CD4-positive, alpha-beta T cell (primary cell): ENCODE measurements around the gene RPTOR. TPM values are rescaled to one million over a fixed set of nuclear protein-coding genes. Genes with fewer than 3 reads are reported as not detected.

Experiments used
- ATAC-seq: fragments of 200-7000 bp; cut with Tn5 transposase; one replicate; pipeline ENCODE4 v1.10.0; 2022; ENCODE audit warnings: mild to moderate bottlenecking; ENCODE audit not compliant: poor library complexity
- CTCF ChIA-PET: fragments of 350-600 bp; sonication (Branson Sonifier 250); formaldehyde crosslinking; loops from one replicate; lab custom pipeline; 2021; ENCODE audit warnings: antibody characterized with exemption, inconsistent platforms; lab: Charles Lee
- POLR2A ChIA-PET: fragments of 350-600 bp; sonication (Branson Sonifier 250); formaldehyde crosslinking; loops from one replicate; lab custom pipeline; 2021; ENCODE audit warnings: antibody characterized with exemption, inconsistent platforms; lab: Charles Lee
- DNase-seq, 14 experiments: peaks; one replicate each; pipeline ENCODE4 v3.0.0-alpha.2; 2013 to 2020; ENCODE audit warnings: mixed read lengths in 2 of 14
- H3K27ac ChIP-seq, 2 donors: one replicate each; pipeline versions ENCODE4 v1.5.1 to v1.7.0; 2013; ENCODE audit warnings: low read length in 2 of 2, low read depth in 1 of 2, mild to moderate bottlenecking in 1 of 2
- H3K27me3 ChIP-seq, 2 experiments: 1 replicate in 1 of 2; 2 replicates in 1 of 2; pipeline versions ENCODE4 v1.6.1 to v1.7.0; 2013; ENCODE audit warnings: low read length in 2 of 2, control low read depth in 1 of 2, mild to moderate bottlenecking in 1 of 2, moderate library complexity in 1 of 2; ENCODE audit not compliant: insufficient read depth in 2 of 2, control insufficient read depth in 1 of 2
- H3K36me3 ChIP-seq: one replicate; pipeline ENCODE4 v1.6.1; 2013; ENCODE audit warnings: low read length, control low read depth; ENCODE audit not compliant: insufficient read depth
- H3K4me1 ChIP-seq: one replicate; pipeline ENCODE4 v1.6.1; 2013; ENCODE audit warnings: low read length, control low read depth; ENCODE audit not compliant: insufficient read depth
- H3K4me3 ChIP-seq: one replicate; pipeline ENCODE4 v1.5.1; 2013; ENCODE audit warnings: mild to moderate bottlenecking, low read length, moderate library complexity
- H3K9me3 ChIP-seq, 2 experiments: 1 replicate in 1 of 2; 2 replicates in 1 of 2; pipeline versions ENCODE4 v1.6.1 to v1.7.0; 2013; ENCODE audit warnings: low read length in 2 of 2, mild to moderate bottlenecking in 2 of 2, control low read depth in 1 of 2, moderate library complexity in 1 of 2; ENCODE audit not compliant: control insufficient read depth in 1 of 2, insufficient read depth in 1 of 2
- H3K27ac Mint-ChIP-seq: one replicate; pipeline ENCODE4 v1.8.0; 2020; ENCODE audit warnings: mixed read lengths
- H3K27me3 Mint-ChIP-seq: one replicate; pipeline ENCODE4 v1.8.0; 2021; ENCODE audit warnings: mixed read lengths
- H3K36me3 Mint-ChIP-seq: one replicate; pipeline ENCODE4 v1.8.0; 2021; ENCODE audit warnings: low read depth, mixed read lengths
- H3K4me1 Mint-ChIP-seq: one replicate; pipeline ENCODE4 v1.8.0; 2021; ENCODE audit warnings: low read depth, mixed read lengths
- H3K4me3 Mint-ChIP-seq: one replicate; pipeline ENCODE4 v1.8.0; 2020; ENCODE audit warnings: mild to moderate bottlenecking, mixed read lengths
- H3K9me3 Mint-ChIP-seq: one replicate; pipeline ENCODE4 v1.8.0; 2020; ENCODE audit warnings: mixed read lengths
- intact Hi-C, 2 experiments: fragments of 100-400 bp; cut with DNase I in 1 of 2; cut with micrococcal nuclease in 1 of 2; formaldehyde crosslinking; loops; one replicate each; pipeline versions ENCODE4 v1.15.1 to v1.9.0; 2023 to 2025; cut with DNase I, micrococcal nuclease
- total RNA-seq, 174 experiments: library from RNA in 2 of 174; stranded (reverse) in 2 of 174; gene quantifications; one replicate each; pipeline ENCODE4 v1.2.3 and lab custom pipeline; 2021 to 2026
- TF ChIP-seq, protein P1 (sequence below): fragments of 200-600 bp; IDR thresholded peaks from one replicate; pipeline ENCODE4 v1.8.0; 2022; ENCODE audit warnings: antibody characterized with exemption, mild to moderate bottlenecking

Gene RPTOR
- total RNA-seq, 2 experiments from 2014 or later, result 45.0 to 47.1 TPM

DNA sequence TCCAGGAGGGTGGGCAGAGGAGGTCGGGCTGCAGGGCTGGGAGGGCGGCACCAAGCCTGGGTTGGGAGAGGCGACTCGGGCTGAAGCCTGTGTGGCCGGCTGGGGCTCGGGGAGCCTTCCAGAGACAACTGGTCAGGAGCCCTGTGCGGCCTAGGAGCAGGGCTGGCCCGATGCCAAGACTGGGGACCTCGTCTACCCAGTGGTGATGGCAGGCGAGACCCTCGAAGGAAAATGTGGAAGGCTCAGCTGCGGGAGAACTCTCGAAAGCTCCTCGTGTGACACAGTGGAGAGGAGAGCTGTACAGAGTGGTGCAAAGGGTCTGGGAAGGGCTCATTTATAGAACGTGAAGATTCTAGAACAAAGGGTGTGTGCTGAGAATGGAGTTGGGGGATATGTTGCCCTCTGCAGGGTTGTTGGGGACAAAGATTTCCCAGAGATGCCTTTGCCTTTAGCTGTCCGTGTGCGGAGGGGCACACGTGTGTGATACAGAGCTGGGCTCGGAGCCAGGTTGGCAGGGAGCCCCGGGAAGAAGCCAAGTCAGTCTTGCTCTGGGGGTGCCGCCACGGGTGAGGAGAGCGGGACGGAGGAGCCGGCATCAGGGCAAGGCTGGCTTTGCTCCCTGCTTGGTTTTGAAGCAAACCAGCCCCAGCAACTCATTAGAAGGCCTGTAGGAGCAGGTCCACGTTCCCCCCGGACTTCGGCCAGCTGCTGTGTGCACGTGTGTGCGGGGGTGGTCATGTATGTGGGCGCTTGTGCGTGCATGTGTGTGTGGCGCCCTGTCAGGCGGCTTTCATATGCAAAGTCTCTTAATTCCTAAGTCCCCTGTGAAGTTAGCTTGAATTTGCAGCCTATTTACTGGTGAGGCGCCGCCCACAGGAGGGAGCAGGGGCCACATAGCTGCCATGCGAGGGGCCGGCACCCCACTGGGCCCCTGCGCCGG, 314.6 kb downstream of the RPTOR start:
- DNase-seq (no peak), ATAC-seq (no peak)
- ChIA-PET CTCF (interaction anchor here (0.6 kb wide), 1 partner anchor 130 kb away, joined by 3 read pairs; no protein-coding TSS in a partner anchor), POLR2A (interaction anchor here (0.6 to 2.3 kb wide), 3 partner anchors 11 to 405 kb away, joined by 3 to 7 read pairs (median 6); no protein-coding TSS in a partner anchor)
- Mint-ChIP-seq H3K27ac (no peak overlapping the region), H3K27me3 (no peaks in the 10 kb centered on the region), H3K4me1 (peaks cover 44% of the 10 kb centered on the region), H3K36me3 (peaks cover 62% of the 10 kb centered on the region), H3K9me3 (no peaks in the 10 kb centered on the region), H3K4me3 (no peak overlapping the region)
- Histone ChIP-seq H3K36me3 (peaks cover 20% of the 10 kb centered on the region), H3K4me1 (peaks cover 52% of the 10 kb centered on the region), H3K9me3 (peaks cover 0 to 4% of the 10 kb centered on the region in 2 experiments), H3K27me3 (no peaks in the 10 kb centered on the region), H3K27ac (no peak overlapping the region), H3K4me3 (no peak overlapping the region)
- TF ChIP-seq, protein P1, sequence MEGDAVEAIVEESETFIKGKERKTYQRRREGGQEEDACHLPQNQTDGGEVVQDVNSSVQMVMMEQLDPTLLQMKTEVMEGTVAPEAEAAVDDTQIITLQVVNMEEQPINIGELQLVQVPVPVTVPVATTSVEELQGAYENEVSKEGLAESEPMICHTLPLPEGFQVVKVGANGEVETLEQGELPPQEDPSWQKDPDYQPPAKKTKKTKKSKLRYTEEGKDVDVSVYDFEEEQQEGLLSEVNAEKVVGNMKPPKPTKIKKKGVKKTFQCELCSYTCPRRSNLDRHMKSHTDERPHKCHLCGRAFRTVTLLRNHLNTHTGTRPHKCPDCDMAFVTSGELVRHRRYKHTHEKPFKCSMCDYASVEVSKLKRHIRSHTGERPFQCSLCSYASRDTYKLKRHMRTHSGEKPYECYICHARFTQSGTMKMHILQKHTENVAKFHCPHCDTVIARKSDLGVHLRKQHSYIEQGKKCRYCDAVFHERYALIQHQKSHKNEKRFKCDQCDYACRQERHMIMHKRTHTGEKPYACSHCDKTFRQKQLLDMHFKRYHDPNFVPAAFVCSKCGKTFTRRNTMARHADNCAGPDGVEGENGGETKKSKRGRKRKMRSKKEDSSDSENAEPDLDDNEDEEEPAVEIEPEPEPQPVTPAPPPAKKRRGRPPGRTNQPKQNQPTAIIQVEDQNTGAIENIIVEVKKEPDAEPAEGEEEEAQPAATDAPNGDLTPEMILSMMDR, result no peak
- intact Hi-C loops, result no loop called here

DNA sequence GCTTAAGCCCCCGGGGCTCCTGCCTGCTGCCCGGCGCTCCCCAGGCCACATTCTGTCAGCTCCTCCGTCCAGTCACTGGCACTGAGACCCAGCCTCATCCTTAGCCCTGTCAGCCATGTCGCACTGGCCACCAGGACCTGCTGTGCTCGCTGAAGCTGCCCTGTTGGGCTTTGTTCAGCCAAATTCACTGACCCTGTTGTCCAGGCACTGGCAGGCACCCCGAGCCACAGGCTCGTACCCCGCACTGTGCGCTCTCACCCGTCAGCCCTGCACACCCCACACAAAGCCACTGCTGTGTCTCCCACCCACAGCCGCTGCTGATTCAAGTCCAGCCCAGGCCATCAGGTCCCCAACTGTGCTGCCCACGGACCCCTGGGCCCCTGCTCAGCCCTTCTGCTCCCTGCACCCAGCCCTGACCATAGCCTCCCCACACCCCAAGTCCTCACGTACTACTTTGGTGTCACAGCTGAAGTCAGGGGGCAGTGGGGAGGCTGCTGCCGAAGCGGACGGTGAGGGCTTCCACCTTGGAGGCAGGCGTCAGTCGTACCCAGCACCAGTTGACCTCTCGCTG, 315.5 kb downstream of the RPTOR start:
- TF ChIP-seq, protein P1, result no peak
- H3K27ac Mint-ChIP-seq, result no peak overlapping the region
- Histone ChIP-seq H3K9me3 (peaks cover 0 to 4% of the 10 kb centered on the region in 2 experiments), H3K4me3 (no peak overlapping the region), H3K27ac (no peak overlapping the region), H3K27me3 (no peaks in the 10 kb centered on the region), H3K4me1 (peaks cover 51% of the 10 kb centered on the region), H3K36me3 (peaks cover 20% of the 10 kb centered on the region)
- H3K4me1 Mint-ChIP-seq, result peaks cover 49% of the 10 kb centered on the region
- H3K4me3 Mint-ChIP-seq, result no peak overlapping the region
- H3K27me3 Mint-ChIP-seq, result no peaks in the 10 kb centered on the region
- POLR2A ChIA-PET, result interaction anchor here (1.6 to 2.3 kb wide), 2 partner anchors 12 to 406 kb away, joined by 6 to 7 read pairs; no protein-coding TSS in a partner anchor
- H3K9me3 Mint-ChIP-seq, result no peaks in the 10 kb centered on the region
- CTCF ChIA-PET, result interaction anchor here (1.1 kb wide), 1 partner anchor 39 kb away, joined by 4 read pairs; no protein-coding TSS in a partner anchor
- DNase-seq (no peak), ATAC-seq (no peak)
- peaks cover 66% of the 10 kb centered on the region for H3K36me3 Mint-ChIP-seq
- intact Hi-C loops, result no loop called here

DNA sequence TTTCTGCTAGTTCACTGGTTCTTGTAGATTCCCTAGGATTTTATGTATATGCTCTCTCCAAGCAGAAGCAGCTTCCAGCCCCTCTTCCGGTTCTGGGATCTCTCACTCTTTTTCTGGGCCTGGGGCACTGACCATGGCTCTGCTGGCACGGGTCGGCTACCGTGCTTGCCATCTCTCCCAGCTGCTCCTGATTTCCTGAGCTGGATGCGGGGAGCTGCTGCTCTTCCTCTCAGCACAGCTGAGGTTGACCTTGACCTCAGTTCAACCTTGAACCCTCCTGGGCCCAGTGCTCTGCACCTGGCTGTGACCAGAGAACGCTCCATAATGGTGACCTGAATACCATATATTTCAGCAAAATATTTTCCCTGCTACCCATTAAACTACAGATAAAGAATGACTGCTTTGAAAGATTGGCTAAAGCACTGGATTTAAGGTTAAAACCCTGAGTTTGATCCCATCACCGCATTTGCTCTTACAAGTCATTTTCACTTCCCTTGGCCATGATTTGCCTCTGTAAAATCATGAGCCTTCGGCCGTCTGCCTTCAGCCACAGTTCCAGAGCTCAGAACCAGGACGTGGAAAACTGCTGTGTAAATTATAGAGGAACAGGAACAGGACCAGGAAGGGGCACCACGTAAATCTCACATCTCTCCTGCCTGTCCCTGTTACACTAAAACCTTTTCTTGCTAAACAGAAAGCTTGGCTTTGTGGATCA, 316.2 kb downstream of the RPTOR start:
- Histone ChIP-seq H3K27ac (peak overlapping the region; percentile 14 to 48), H3K9me3 (peaks cover 0 to 4% of the 10 kb centered on the region in 2 experiments), H3K4me3 (no peak overlapping the region), H3K4me1 (peaks cover 45% of the 10 kb centered on the region), H3K27me3 (no peaks in the 10 kb centered on the region), H3K36me3 (peaks cover 13% of the 10 kb centered on the region)
- intact Hi-C loops, result no loop called here
- Mint-ChIP-seq H3K27me3 (no peaks in the 10 kb centered on the region), H3K9me3 (no peaks in the 10 kb centered on the region), H3K4me3 (no peak overlapping the region), H3K27ac (peak overlapping the region; percentile 85), H3K4me1 (peaks cover 51% of the 10 kb centered on the region), H3K36me3 (peaks cover 63% of the 10 kb centered on the region)
- ChIA-PET CTCF (interaction anchor here (1.1 kb wide), 1 partner anchor 39 kb away, joined by 4 read pairs; no protein-coding TSS in a partner anchor), POLR2A (interaction anchor here (2.3 kb wide), 1 partner anchor 13 kb away, joined by 7 read pairs; no protein-coding TSS in a partner anchor)
- DNase-seq, result peak in 1 of 14 experiments; percentile 23
- ATAC-seq, result no peak
- TF ChIP-seq, protein P1, result no peak
